ENCODE measurements around the gene MAPK1.

Gene MAPK1

DNA sequence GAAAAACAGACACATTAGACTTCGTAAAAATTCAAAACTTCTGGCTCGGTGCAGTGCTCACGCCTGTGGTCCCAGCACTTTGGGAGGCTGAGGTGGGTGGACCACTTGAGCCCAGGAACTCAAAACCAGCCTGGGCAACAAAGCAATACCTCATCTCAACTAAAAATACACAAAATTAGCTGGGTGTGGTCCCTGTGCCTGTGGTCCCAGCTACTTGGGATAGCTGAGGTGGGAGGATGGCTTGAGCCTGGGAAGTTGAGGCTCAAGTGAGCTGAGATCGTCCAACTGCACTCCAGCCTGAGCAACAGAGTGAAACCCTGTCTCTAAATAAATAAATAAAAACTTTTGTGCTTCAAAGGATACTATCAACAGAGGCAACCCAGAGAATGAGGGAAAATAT, 155.6 kb downstream of the MAPK1 start:
- TF ChIP-seq, protein P1, sequence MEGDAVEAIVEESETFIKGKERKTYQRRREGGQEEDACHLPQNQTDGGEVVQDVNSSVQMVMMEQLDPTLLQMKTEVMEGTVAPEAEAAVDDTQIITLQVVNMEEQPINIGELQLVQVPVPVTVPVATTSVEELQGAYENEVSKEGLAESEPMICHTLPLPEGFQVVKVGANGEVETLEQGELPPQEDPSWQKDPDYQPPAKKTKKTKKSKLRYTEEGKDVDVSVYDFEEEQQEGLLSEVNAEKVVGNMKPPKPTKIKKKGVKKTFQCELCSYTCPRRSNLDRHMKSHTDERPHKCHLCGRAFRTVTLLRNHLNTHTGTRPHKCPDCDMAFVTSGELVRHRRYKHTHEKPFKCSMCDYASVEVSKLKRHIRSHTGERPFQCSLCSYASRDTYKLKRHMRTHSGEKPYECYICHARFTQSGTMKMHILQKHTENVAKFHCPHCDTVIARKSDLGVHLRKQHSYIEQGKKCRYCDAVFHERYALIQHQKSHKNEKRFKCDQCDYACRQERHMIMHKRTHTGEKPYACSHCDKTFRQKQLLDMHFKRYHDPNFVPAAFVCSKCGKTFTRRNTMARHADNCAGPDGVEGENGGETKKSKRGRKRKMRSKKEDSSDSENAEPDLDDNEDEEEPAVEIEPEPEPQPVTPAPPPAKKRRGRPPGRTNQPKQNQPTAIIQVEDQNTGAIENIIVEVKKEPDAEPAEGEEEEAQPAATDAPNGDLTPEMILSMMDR (IDR thresholded peaks at IDR 0.05; ENCODE audit: low read length): no peak
- TF ChIP-seq EZH2phosphoT487 (IDR thresholded peaks at IDR 0.05; ENCODE audit: low read length) (no peak), EZH2 (optimal IDR thresholded peaks at IDR 0.05; ENCODE audit: low read depth, low read length) (no peak)
- Histone ChIP-seq H3K27ac (ENCODE audit: low read length) (no peak overlapping the region), H3K9ac (ENCODE audit: low read length) (no peak overlapping the region)

DNA sequence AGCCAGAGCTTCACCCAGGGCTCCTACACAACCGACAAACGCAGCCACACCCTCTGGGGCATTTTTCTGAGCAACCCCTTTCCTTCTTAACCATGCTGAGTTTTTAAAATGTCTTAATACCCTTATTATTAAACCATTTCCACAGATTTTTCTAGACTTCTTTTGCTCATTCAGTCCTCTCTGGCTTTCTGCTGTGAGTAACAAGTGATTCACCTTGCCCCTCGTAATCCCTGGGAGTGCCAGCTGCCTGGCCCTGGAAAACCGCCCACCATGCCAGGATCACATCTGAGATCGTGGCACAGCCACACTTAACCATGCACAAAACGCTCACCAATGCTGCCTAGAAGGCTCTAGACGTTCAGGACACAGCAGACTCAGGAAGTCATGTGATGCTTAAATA, 157.3 kb downstream of the MAPK1 start:
- Histone ChIP-seq H4K20me1 (ENCODE audit: insufficient read depth, low read length) (no peaks in the 10 kb centered on the region), H3K27ac (ENCODE audit: low read length) (no peak overlapping the region), H3K4me2 (ENCODE audit: low read depth, low read length) (no peak overlapping the region), H2AFZ (ENCODE audit: low read length) (no peak overlapping the region), H3K4me3 (ENCODE audit: low read length) (no peak overlapping the region), H3K79me2 (ENCODE audit: low read length) (no peaks in the 10 kb centered on the region), H3K9me2 (replicated peaks; ENCODE audit: insufficient read depth, low read length) (no peaks in the 10 kb centered on the region), H3K9ac (ENCODE audit: low read length) (no peak overlapping the region), H3K36me3 (replicated peaks; ENCODE audit: insufficient read depth, low read length) (no peaks in the 10 kb centered on the region), H3K27me3 (replicated peaks; ENCODE audit: insufficient read depth, low read length) (no peaks in the 10 kb centered on the region), H3F3A (ENCODE audit: insufficient read depth, low read length) (no peaks in the 10 kb centered on the region), H3K4me1 (ENCODE audit: low read length) (no peaks in the 10 kb centered on the region), H3K9me3 (replicated peaks; ENCODE audit: insufficient read depth, low read length) (no peaks in the 10 kb centered on the region)
- DNase-seq: no peak
- TF ChIP-seq EZH2phosphoT487 (IDR thresholded peaks at IDR 0.05; ENCODE audit: low read length) (no peak), EZH2 (optimal IDR thresholded peaks at IDR 0.05; ENCODE audit: low read depth, low read length) (no peak)
- TF ChIP-seq, protein P1 (IDR thresholded peaks at IDR 0.05; ENCODE audit: low read length): no peak

More for the DNA sequence above, 155.6 kb downstream of the MAPK1 start:
- Histone ChIP-seq H3K4me1 (ENCODE audit: low read length) (no peaks in the 10 kb centered on the region), H3K4me3 (ENCODE audit: low read length) (no peak overlapping the region), H3K27me3 (replicated peaks; ENCODE audit: insufficient read depth, low read length) (no peaks in the 10 kb centered on the region), H3K9me3 (replicated peaks; ENCODE audit: insufficient read depth, low read length) (no peaks in the 10 kb centered on the region), H3F3A (ENCODE audit: insufficient read depth, low read length) (no peaks in the 10 kb centered on the region), H3K36me3 (replicated peaks; ENCODE audit: insufficient read depth, low read length) (no peaks in the 10 kb centered on the region), H4K20me1 (ENCODE audit: insufficient read depth, low read length) (no peaks in the 10 kb centered on the region), H3K4me2 (ENCODE audit: low read depth, low read length) (no peak overlapping the region), H2AFZ (ENCODE audit: low read length) (no peak overlapping the region), H3K9me2 (replicated peaks; ENCODE audit: insufficient read depth, low read length) (no peaks in the 10 kb centered on the region), H3K79me2 (ENCODE audit: low read length) (no peaks in the 10 kb centered on the region)
- no peak for DNase-seq

DNA sequence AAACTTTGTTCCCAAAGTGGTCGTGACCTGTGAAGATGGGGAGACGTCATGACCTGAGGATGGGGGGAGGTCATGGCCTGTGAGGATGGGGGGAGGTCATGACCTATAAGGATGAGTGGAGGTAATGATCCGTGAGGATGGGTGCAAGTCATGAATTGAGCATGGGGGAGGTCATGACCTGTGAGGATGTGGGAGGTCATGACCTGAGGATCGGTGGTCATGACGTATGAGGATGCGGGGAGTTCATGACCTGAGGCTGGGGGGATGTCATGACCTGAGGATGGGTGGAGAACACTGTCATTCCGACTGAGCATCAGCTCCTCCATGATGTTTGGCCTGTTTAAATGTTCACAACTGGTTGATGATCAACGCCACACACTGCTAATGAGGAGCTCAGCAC, 157.8 kb downstream of the MAPK1 start:
- Histone ChIP-seq H3K4me2 (ENCODE audit: low read depth, low read length) (no peak overlapping the region), H3K4me3 (ENCODE audit: low read length) (no peak overlapping the region), H3K27ac (ENCODE audit: low read length) (no peak overlapping the region), H3K27me3 (replicated peaks; ENCODE audit: insufficient read depth, low read length) (no peaks in the 10 kb centered on the region), H2AFZ (ENCODE audit: low read length) (no peak overlapping the region), H3K9ac (ENCODE audit: low read length) (no peak overlapping the region), H4K20me1 (ENCODE audit: insufficient read depth, low read length) (no peaks in the 10 kb centered on the region), H3K79me2 (ENCODE audit: low read length) (no peaks in the 10 kb centered on the region), H3K9me2 (replicated peaks; ENCODE audit: insufficient read depth, low read length) (no peaks in the 10 kb centered on the region), H3K4me1 (ENCODE audit: low read length) (no peaks in the 10 kb centered on the region), H3K9me3 (replicated peaks; ENCODE audit: insufficient read depth, low read length) (no peaks in the 10 kb centered on the region), H3F3A (ENCODE audit: insufficient read depth, low read length) (no peaks in the 10 kb centered on the region), H3K36me3 (replicated peaks; ENCODE audit: insufficient read depth, low read length) (no peaks in the 10 kb centered on the region)
- TF ChIP-seq EZH2 (optimal IDR thresholded peaks at IDR 0.05; ENCODE audit: low read depth, low read length) (no peak), EZH2phosphoT487 (IDR thresholded peaks at IDR 0.05; ENCODE audit: low read length) (no peak)
- TF ChIP-seq, protein P1 (IDR thresholded peaks at IDR 0.05; ENCODE audit: low read length): no peak
- DNase-seq: no peak

All from MM.1S (cell line).